Endothelial cell of umbilical vein (primary cell): ENCODE data around the gene PRKAR1B.

Source experiments
- CTCF ChIP-seq, 2 donors: IDR thresholded peaks; 1 replicate in 1 of 2; 2 replicates in 1 of 2; pipeline ENCODE4 v1.5.1; 2011; ENCODE audit warnings: low read length in 2 of 2, mild to moderate bottlenecking in 2 of 2, moderate library complexity in 2 of 2, control low read depth in 1 of 2, inconsistent platforms in 1 of 2, low read depth in 1 of 2; ENCODE audit not compliant: insufficient read depth in 1 of 2; ENCODE audit errors: extremely low read depth in 1 of 2
- EZH2 ChIP-seq: IDR thresholded peaks from 2 replicates; pipeline ENCODE4 v1.6.1; 2012; ENCODE audit warnings: borderline replicate concordance, low read depth, mild to moderate bottlenecking, moderate library complexity, low read length, inconsistent platforms; ENCODE audit not compliant: severe bottlenecking
- POLR2A ChIP-seq: IDR thresholded peaks from 2 replicates; pipeline ENCODE4 v1.6.1; 2012; ENCODE audit warnings: low read depth, mild to moderate bottlenecking, control low read depth, low read length

- no peak for TF ChIP-seq CTCF (IDR thresholded peaks at IDR 0.05; ENCODE audit: extremely low read depth in 1 of 2, insufficient read depth in 1 of 2, low read depth in 1 of 2, low read length in 2 of 2)
- no peak for TF ChIP-seq POLR2A
- no peak for TF ChIP-seq EZH2
Measured at GRCh38 chr7:662576-662975, 64.5 kb downstream of the PRKAR1B start.
